ENCODE results near the gene MYO15B. TPM values are rescaled to one million over a fixed set of nuclear protein-coding genes. Genes with fewer than 3 reads are reported as not detected.
A peak's percentile ranks its signal among the peaks of the same experiment; 100 is the strongest.

The MYO15B gene
- total RNA-seq, 1 experiment from 2014 or later = 26.5 TPM

GRCh38 chr17:75617675-75618074 lies 30.1 kb downstream of the MYO15B start:
- ATAC-seq = no peak
- DNase-seq (ENCODE audit: low read depth, low spot score) = no peak
- ChIA-PET CTCF (no interaction called here), POLR2A (interaction anchor here (0.9 kb wide), 1 partner anchor 24 kb away, joined by 16 read pairs; no protein-coding TSS in a partner anchor)
- intact Hi-C loops (cut with micrococcal nuclease; ENCODE audit: unreplicated experiment) = no loop called here
- Histone ChIP-seq H3K9me3 (ENCODE audit: control insufficient read depth, insufficient read depth, low read depth, low read length) (no peaks in the 10 kb centered on the region), H3K4me1 (ENCODE audit: control insufficient read depth, insufficient read depth, low read length) (no peaks in the 10 kb centered on the region), H3K27ac (ENCODE audit: low read length) (no peak overlapping the region), H3K4me3 (ENCODE audit: low read depth in 2 of 2, low read length in 2 of 2) (no peak overlapping the region), H3K36me3 (ENCODE audit: control insufficient read depth, insufficient read depth, low read length) (no peaks in the 10 kb centered on the region), H3K27me3 (ENCODE audit: control insufficient read depth, insufficient read depth, low read length) (no peaks in the 10 kb centered on the region)
- BruUV-seq (replicated peaks) = no TSS peak
- in situ Hi-C loops (cut with HindIII; ENCODE audit: low pct_unique_long_range_greater_than_20kb, low sequenced_read_pairs) = no loop called here
- TF ChIP-seq TCF7L2 (IDR thresholded peaks at IDR 0.05; ENCODE audit: low read depth, low read length) = no peak
- no peak for TF ChIP-seq REST (IDR thresholded peaks at IDR 0.05; ENCODE audit: insufficient read depth in 1 of 2, low read depth in 2 of 2, low read length in 1 of 2)
- no peak for TF ChIP-seq SIN3A (IDR thresholded peaks at IDR 0.05; ENCODE audit: borderline replicate concordance, insufficient read depth, low read depth, low read length)
- TF ChIP-seq POLR2AphosphoS5 (IDR thresholded peaks at IDR 0.05; ENCODE audit: low read depth, low read length) = no peak

- no peak overlapping the region for H3K4me3 ChIP-seq (ENCODE audit: low read depth in 2 of 2, low read length in 2 of 2)
- H3K9me3 ChIP-seq (ENCODE audit: control insufficient read depth, insufficient read depth, low read depth, low read length) = no peaks in the 10 kb centered on the region
- in situ Hi-C loops (cut with HindIII; ENCODE audit: low pct_unique_long_range_greater_than_20kb, low sequenced_read_pairs) (no loop called here), intact Hi-C loops (cut with micrococcal nuclease; ENCODE audit: unreplicated experiment) (no loop called here)
- H3K27ac ChIP-seq (ENCODE audit: low read length) = no peak overlapping the region
- DNase-seq (ENCODE audit: low read depth, low spot score) (no peak), ATAC-seq (peak; percentile 55)
- BruUV-seq (replicated peaks) = no TSS peak
- ChIA-PET POLR2A (no interaction called here), CTCF (interaction anchor here (0.5 to 2.6 kb wide), 7 partner anchors 9 to 177 kb away, joined by 4 to 15 read pairs (median 5); partner anchors contain the start of gene SMIM5)
- H3K27me3 ChIP-seq (ENCODE audit: control insufficient read depth, insufficient read depth, low read length) = no peaks in the 10 kb centered on the region
- H3K36me3 ChIP-seq (ENCODE audit: control insufficient read depth, insufficient read depth, low read length) = no peaks in the 10 kb centered on the region
- H3K4me1 ChIP-seq (ENCODE audit: control insufficient read depth, insufficient read depth, low read length) = no peaks in the 10 kb centered on the region
- TF ChIP-seq CTCF (IDR thresholded peaks at IDR 0.05) (peak; percentile 87), REST (IDR thresholded peaks at IDR 0.05; ENCODE audit: insufficient read depth in 1 of 2, low read depth in 2 of 2, low read length in 1 of 2) (no peak)
Observed at GRCh38 chr17:75619506-75620431, 32.2 kb downstream of the MYO15B start.

Measured in Panc1 (cell line).